Measurements from ENCODE around the gene MAP3K4. TPM values are rescaled to one million over a fixed set of nuclear protein-coding genes. Genes with fewer than 3 reads are reported as not detected.

MAP3K4 gene, protein sequence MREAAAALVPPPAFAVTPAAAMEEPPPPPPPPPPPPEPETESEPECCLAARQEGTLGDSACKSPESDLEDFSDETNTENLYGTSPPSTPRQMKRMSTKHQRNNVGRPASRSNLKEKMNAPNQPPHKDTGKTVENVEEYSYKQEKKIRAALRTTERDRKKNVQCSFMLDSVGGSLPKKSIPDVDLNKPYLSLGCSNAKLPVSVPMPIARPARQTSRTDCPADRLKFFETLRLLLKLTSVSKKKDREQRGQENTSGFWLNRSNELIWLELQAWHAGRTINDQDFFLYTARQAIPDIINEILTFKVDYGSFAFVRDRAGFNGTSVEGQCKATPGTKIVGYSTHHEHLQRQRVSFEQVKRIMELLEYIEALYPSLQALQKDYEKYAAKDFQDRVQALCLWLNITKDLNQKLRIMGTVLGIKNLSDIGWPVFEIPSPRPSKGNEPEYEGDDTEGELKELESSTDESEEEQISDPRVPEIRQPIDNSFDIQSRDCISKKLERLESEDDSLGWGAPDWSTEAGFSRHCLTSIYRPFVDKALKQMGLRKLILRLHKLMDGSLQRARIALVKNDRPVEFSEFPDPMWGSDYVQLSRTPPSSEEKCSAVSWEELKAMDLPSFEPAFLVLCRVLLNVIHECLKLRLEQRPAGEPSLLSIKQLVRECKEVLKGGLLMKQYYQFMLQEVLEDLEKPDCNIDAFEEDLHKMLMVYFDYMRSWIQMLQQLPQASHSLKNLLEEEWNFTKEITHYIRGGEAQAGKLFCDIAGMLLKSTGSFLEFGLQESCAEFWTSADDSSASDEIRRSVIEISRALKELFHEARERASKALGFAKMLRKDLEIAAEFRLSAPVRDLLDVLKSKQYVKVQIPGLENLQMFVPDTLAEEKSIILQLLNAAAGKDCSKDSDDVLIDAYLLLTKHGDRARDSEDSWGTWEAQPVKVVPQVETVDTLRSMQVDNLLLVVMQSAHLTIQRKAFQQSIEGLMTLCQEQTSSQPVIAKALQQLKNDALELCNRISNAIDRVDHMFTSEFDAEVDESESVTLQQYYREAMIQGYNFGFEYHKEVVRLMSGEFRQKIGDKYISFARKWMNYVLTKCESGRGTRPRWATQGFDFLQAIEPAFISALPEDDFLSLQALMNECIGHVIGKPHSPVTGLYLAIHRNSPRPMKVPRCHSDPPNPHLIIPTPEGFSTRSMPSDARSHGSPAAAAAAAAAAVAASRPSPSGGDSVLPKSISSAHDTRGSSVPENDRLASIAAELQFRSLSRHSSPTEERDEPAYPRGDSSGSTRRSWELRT (N-terminal part only)
- polyA plus RNA-seq (2013, experiment 1 of 2): 16.2 TPM
- polyA plus RNA-seq (2013, experiment 2 of 2): 19.6 TPM

DNA sequence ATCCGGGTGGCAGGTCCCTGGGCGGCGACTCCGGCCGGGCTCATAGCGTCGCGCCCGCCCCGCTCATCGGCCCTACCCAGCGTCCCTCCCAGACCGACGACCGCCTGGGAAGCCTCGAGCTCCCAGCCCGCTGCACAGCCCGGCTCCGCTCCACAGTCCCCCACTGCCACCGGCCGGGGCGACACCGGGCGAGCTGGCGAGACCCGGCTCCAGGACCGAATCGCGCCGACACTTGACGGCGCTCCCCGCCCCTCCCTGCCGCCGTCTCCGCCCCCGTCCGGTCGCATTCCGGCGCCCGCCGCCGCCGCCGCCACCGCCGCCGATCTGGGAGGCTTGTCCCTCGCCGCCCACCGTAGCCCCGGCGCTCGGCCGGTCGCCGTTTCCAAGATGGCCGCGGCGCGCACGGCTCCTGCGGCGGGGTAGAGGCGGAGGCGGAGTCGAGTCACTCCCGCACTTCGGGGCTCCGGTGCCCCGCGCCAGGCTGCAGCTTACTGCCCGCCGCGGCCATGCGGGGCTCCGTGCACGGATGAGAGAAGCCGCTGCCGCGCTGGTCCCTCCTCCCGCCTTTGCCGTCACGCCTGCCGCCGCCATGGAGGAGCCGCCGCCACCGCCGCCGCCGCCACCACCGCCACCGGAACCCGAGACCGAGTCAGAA lies at the start of gene MAP3K4:
MAP3K4 (plus strand) TSS at position 364 of the 655 bp plus-strand sequence; CDS start at position 527, 163 bp downstream.
- Histone ChIP-seq H3K27ac (ENCODE audit: low read depth, low read length, severe bottlenecking) (peak within 1 kb of the TSS; percentile 91), H3K4me3 (ENCODE audit: extremely low read depth, insufficient read depth, low read length, poor library complexity, severe bottlenecking) (peak within 1 kb of the TSS; percentile 90), H3K9me3 (ENCODE audit: control insufficient read depth, low read length) (no peaks in the 10 kb centered on the region), H3K4me1 (ENCODE audit: control insufficient read depth, insufficient read depth, low read length, poor library complexity, severe bottlenecking) (no peaks in the 10 kb centered on the region), H3K36me3 (ENCODE audit: control insufficient read depth, insufficient read depth, low read length) (no peaks in the 10 kb centered on the region)
- 0 to 1% methylated on average over 60 to 64 of the region's 97 CpGs for WGBS, 2 experiments (ENCODE audit: insufficient coverage in 2 of 2)

DNA sequence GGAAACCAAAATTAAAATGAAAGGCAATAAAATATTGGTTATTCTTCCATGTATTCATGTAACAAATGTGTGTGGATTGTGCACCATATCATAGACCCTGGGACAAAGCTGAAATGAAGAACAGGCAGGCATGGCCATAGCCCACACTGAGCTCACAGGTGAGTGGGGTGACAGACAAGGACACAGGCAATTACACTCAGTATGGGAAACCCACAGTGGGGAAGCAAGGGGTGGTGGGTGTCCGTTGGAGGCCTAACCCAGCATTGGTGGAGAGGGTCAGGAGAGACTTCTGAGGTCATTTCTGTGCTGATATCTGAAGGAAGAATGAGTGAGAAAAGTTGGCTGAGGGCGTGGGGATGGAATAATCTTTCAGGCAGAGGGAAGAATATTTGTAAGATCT lies 47.6 kb upstream of the MAP3K4 start:
- Histone ChIP-seq H3K4me1 (ENCODE audit: control insufficient read depth, insufficient read depth, low read length, poor library complexity, severe bottlenecking) (no peaks in the 10 kb centered on the region), H3K27ac (ENCODE audit: low read depth, low read length, severe bottlenecking) (no peak overlapping the region), H3K9me3 (ENCODE audit: control insufficient read depth, low read length) (no peaks in the 10 kb centered on the region), H3K36me3 (ENCODE audit: control insufficient read depth, insufficient read depth, low read length) (no peaks in the 10 kb centered on the region), H3K4me3 (ENCODE audit: extremely low read depth, insufficient read depth, low read length, poor library complexity, severe bottlenecking) (no peak overlapping the region)
- 79 to 89% methylated on average over 2 of the region's 2 CpGs for WGBS, 2 experiments (ENCODE audit: insufficient coverage in 2 of 2)

DNA sequence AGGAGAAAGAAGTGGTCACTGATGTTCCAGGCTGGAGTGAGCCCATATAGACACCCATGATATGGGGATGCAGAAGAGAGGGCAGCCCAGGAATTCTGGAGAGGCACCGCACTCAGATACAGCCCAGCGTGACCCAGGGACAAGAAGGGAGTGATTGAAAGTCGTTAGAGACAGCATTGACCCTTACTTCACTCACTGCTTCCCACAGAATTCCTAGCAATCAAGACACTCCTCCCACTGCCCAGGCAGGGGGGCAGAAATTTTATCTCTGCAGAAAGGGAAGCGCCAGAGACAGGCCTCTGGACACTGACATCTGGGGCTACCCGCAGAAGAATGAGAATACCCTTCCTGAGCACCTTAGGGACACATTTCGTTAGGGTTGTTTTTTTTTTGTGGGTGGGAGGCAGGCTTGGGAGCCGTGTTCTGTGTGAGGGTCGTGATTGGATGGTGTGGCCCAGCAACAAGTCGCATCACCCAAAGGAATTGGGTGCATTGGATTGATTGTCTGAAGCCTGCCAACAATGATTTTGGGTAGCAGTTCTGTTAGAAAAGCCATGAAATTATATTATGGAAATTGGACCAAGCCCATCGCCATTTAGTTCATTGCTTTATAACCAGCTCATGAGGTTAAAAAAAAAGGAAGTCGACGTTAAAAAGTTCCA lies 45.9 kb upstream of the MAP3K4 start:
- 70 to 93% methylated on average over 4 to 8 of the region's 12 CpGs for WGBS, 2 experiments (ENCODE audit: insufficient coverage in 2 of 2)
- peaks cover 8% of the 10 kb centered on the region for H3K4me1 ChIP-seq (ENCODE audit: control insufficient read depth, insufficient read depth, low read length, poor library complexity, severe bottlenecking)
- no peaks in the 10 kb centered on the region for H3K36me3 ChIP-seq (ENCODE audit: control insufficient read depth, insufficient read depth, low read length)
- H3K4me3 ChIP-seq (ENCODE audit: extremely low read depth, insufficient read depth, low read length, poor library complexity, severe bottlenecking): no peak overlapping the region
- H3K9me3 ChIP-seq (ENCODE audit: control insufficient read depth, low read length): no peaks in the 10 kb centered on the region
- H3K27ac ChIP-seq (ENCODE audit: low read depth, low read length, severe bottlenecking): no peak overlapping the region

DNA sequence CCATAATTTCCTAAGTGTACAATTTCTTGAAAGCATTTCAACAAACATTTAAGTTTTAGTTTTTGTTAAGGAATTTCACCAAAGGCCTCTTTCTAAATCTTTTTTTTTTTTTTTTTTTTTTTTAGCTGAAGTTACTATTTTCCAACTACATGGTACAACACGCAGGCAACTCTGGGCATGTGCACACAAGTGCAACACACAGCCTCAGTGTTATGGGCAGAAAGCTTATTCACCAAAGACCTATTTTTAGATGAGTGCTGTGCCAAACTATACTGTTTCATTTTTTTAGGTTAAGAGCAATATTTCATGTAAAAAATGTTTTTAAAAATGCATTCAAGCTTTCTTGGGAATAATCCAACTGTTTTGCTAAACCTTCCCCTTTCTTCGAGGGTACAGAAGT lies 42.0 kb upstream of the MAP3K4 start:
- WGBS, 2 experiments (ENCODE audit: insufficient coverage in 2 of 2): no CpG with 5 or more reads among the region's 2 CpGs
- Histone ChIP-seq H3K36me3 (ENCODE audit: control insufficient read depth, insufficient read depth, low read length) (no peaks in the 10 kb centered on the region), H3K4me1 (ENCODE audit: control insufficient read depth, insufficient read depth, low read length, poor library complexity, severe bottlenecking) (peaks cover 10% of the 10 kb centered on the region), H3K4me3 (ENCODE audit: extremely low read depth, insufficient read depth, low read length, poor library complexity, severe bottlenecking) (no peak overlapping the region), H3K9me3 (ENCODE audit: control insufficient read depth, low read length) (no peaks in the 10 kb centered on the region), H3K27ac (ENCODE audit: low read depth, low read length, severe bottlenecking) (no peak overlapping the region)

DNA sequence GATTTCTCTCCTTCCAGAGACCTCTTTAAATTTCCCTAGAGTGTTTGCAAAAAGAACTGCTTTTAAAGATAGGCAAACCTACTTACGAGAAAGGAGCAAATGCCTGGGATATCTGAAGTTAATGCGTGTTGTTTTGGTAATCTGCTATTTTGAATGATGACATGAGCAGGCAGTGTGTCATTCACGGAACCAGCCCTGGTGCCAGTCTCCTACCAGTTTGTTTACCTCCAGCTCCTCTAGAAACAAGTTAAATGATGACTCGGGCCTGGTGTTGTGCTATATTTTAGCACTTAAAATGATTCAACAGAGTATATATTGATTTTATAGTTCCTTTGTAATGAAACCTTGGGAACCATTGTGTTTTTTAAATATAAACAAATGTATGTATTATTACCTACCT lies 41.1 kb upstream of the MAP3K4 start:
- Histone ChIP-seq H3K36me3 (ENCODE audit: control insufficient read depth, insufficient read depth, low read length) (no peaks in the 10 kb centered on the region), H3K4me1 (ENCODE audit: control insufficient read depth, insufficient read depth, low read length, poor library complexity, severe bottlenecking) (peaks cover 10% of the 10 kb centered on the region), H3K4me3 (ENCODE audit: extremely low read depth, insufficient read depth, low read length, poor library complexity, severe bottlenecking) (no peak overlapping the region), H3K27ac (ENCODE audit: low read depth, low read length, severe bottlenecking) (peak overlapping the region; percentile 30), H3K9me3 (ENCODE audit: control insufficient read depth, low read length) (no peaks in the 10 kb centered on the region)
- 50 to 58% methylated on average over 1 to 3 of the region's 4 CpGs for WGBS, 2 experiments (ENCODE audit: insufficient coverage in 2 of 2)

DNA sequence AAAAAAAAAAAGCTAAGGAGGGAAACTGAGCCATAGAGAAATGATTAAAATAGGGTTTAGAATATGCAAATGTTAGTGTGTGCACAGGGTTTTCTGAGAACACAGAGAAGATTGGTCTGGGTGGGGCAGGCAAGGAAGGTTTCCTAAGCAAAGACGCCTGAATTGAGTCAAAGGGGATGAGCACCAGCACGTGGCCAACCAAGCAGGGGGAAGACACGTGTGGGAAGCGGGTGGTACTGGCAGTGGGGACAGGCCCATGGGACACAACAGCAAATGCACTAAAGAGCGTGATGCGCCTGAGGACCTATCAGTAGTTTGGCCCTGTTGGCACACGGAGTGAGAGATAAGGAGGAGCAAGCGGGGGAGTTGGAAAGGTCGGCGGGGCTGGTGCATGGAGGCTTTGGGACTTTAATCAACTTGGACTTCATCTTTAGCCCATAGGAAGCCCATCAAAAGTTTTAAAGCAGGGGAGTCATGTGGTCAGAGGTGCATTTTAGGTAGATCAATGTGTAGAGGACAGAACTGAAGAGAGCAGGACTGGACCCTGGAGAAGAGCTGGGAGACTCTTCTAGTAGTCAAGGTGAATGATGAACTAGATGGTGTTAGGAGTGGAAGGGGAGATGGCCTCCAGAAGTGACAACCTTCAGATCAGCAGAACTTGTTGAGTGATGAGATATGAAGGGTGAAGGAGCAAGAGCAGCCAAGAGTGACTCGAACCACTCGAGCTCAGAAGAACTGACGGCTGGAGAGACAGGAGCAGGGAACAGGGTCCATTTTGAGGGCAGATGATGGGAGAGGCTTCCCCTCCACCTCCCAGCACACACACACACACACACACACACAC lies 40.2 kb upstream of the MAP3K4 start:
- Histone ChIP-seq H3K4me1 (ENCODE audit: control insufficient read depth, insufficient read depth, low read length, poor library complexity, severe bottlenecking) (peaks cover 10% of the 10 kb centered on the region), H3K4me3 (ENCODE audit: extremely low read depth, insufficient read depth, low read length, poor library complexity, severe bottlenecking) (no peak overlapping the region), H3K9me3 (ENCODE audit: control insufficient read depth, low read length) (no peaks in the 10 kb centered on the region), H3K36me3 (ENCODE audit: control insufficient read depth, insufficient read depth, low read length) (no peaks in the 10 kb centered on the region), H3K27ac (ENCODE audit: low read depth, low read length, severe bottlenecking) (peak overlapping the region; percentile 30)
- WGBS, 2 experiments (ENCODE audit: insufficient coverage in 2 of 2): 96 to 98% methylated on average over 9 to 10 of the region's 13 CpGs

DNA sequence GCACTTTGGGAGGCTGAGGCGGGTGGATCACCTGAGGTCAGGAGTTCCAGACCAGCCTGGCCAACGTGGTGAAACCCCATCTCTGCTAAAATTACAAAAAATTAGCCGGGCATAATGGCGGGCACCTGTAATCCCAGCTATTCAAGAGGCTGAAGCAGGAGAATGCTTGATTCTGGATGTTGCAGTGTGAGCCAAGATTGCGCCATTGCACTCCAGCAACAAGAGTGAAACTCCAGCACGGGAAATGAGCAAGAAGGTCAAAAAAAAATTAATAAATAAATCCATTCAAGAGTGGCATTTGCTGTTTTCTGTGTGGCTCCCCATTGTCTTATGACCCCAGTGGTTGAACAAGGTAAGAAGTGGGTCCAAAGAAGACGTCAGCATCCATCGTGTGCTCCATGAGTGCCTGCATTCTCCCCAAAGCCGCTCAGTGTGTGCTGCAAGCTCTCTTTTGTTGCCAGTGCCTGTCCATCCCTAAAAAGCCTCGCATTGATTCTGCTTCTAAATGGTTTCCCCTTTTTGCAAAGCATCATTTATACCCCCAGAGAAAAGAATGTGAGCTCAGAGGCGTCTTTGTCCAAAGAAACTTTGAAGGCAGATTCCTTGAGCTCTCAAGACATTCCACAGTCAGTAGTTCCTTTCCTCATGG lies 38.8 kb upstream of the MAP3K4 start:
- peaks cover 10% of the 10 kb centered on the region for H3K4me1 ChIP-seq (ENCODE audit: control insufficient read depth, insufficient read depth, low read length, poor library complexity, severe bottlenecking)
- no peaks in the 10 kb centered on the region for H3K36me3 ChIP-seq (ENCODE audit: control insufficient read depth, insufficient read depth, low read length)
- H3K4me3 ChIP-seq (ENCODE audit: extremely low read depth, insufficient read depth, low read length, poor library complexity, severe bottlenecking): no peak overlapping the region
- H3K9me3 ChIP-seq (ENCODE audit: control insufficient read depth, low read length): no peaks in the 10 kb centered on the region
- 66 to 78% methylated on average over 6 to 8 of the region's 11 CpGs for WGBS, 2 experiments (ENCODE audit: insufficient coverage in 2 of 2)
- peak overlapping the region; percentile 24 for H3K27ac ChIP-seq (ENCODE audit: low read depth, low read length, severe bottlenecking)

DNA sequence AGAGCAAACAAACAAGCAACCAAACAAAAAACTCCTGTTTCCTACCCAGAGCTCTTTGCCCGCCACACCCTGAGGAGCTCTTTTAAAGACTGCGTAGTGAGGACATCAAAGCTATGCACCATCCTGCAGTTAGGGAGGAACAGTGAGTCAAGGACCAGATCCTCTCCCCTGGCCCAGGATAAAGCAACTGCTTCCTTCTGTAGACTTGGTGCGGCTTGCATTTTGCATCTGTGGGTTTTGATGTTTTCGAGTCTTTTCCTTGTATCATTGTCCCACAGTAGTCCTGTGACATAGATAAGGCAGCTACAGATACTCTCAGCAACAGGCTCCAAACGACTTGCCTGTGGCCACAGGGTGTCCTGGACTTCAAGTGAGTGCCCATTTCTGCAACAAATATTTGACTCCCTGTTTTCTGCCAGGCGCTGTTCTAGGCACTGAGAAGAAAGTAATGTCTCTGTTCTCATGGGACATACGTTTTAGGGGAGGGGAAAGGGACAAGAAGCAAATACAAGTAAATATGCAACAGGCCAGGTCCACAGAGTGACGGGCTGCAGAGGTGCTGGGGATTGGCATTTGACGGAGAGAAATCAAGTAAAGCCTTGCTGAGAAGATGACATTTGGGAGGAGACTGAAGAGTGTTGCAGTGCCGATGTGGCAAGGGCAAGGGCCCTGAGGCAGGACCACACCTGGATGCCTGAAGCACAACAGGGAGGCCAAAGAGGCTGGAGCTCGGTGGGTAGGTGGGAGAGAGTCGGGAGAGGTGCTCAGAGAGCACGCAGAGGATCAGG lies 35.9 kb upstream of the MAP3K4 start:
- 88 to 91% methylated on average over 10 to 13 of the region's 13 CpGs for WGBS, 2 experiments (ENCODE audit: insufficient coverage in 2 of 2)
- H3K4me3 ChIP-seq (ENCODE audit: extremely low read depth, insufficient read depth, low read length, poor library complexity, severe bottlenecking): no peak overlapping the region
- no peak overlapping the region for H3K27ac ChIP-seq (ENCODE audit: low read depth, low read length, severe bottlenecking)
- peaks cover 2% of the 10 kb centered on the region for H3K4me1 ChIP-seq (ENCODE audit: control insufficient read depth, insufficient read depth, low read length, poor library complexity, severe bottlenecking)
- no peaks in the 10 kb centered on the region for H3K36me3 ChIP-seq (ENCODE audit: control insufficient read depth, insufficient read depth, low read length)
- no peaks in the 10 kb centered on the region for H3K9me3 ChIP-seq (ENCODE audit: control insufficient read depth, low read length)

Measured in mesodermal cell (in vitro differentiated cells).